Frontal cortex (tissue), 4 donors: ENCODE data around the gene GARIN1A. TPM values are rescaled to one million over a fixed set of nuclear protein-coding genes. Genes with fewer than 3 reads are reported as not detected.

Experiments
- DNase-seq, 2 donors: peaks; one replicate each; pipeline ENCODE4 v3.0.0; 2012; ENCODE audit warnings: low spot score in 2 of 2
- FAIRE-seq: peaks from 2 replicates; lab custom pipeline; 2012; peaks lifted over from hg19 to GRCh38; lab: Jason Lieb, UNC
- small RNA-seq: library from RNA; depleted of rRNA; stranded (forward); fragments of <200 nt; gene quantifications from one replicate; pipeline ENCODE3, GENCODE V24; 2014
- total RNA-seq: library from RNA; depleted of rRNA; stranded (reverse); fragments of >200 nt; gene quantifications from one replicate; pipeline ENCODE4 v1.2.3, GENCODE V29; 2014
- donor health status: control.
- donor health status: control.
- donor health status: control.

The GARIN1A gene
- total RNA-seq, 1 donor from 2014 or later = 0.82 TPM

DNA sequence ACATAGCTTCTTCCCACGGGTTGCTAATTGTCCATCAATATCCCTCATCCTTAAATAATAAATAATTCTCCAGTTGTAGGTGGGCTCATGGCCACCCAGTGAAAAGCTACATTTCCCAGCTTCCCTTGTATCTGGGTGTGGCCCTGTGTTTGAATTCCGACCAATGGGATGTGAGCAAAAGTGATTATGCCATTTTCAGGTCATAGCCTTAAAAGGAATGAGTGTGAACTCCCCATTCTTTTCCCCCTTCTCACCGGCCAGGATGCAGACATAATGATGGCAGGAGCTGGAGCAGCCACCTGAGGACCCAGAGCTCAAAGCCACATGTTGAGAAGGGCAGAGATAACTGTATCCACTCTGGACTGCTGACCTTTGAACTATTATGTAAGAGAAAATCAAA is 36.7 kb downstream of the GARIN1A start:
- DNase-seq (no peak), FAIRE-seq (no peak)

DNA sequence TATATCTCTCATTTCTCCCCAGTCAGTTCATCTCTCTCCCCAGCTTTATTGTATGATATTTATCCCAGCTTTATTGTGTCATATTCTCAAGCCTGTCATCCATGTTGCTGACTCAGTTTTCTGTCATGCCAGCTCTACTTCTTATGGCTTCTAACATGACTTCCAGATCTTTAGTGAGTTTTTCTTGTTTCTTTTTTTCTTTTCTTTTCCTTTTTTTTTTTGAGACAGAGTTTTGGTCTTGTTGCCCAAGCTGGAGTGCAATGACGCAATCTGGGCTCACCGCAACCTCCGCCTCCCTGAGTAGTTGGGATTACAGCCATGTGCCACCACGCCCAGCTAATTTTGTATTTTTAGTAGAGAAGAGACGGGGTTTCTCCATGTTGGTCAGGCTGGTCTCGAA is 38.4 kb downstream of the GARIN1A start:
- FAIRE-seq (no peak), DNase-seq (no peak)

DNA sequence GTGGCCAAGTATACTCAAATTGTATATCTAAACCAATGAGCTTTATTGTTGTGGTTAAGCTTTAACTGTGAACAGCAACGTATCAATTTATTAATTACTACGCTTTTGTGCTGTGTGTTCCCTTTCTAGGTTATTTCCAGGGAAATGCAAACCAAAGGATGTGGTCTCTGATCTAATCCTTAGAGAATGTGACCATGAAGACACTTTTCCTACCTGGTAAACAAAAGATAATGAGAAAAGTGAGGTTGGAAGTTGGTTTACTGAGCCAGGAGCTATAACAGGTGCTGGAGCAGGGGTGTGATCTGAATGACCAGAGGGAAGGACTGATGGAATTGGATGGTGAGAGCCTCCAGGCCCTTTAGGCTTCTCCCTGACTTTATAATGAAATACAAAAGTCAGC is 41.7 kb downstream of the GARIN1A start:
- no peak for FAIRE-seq
- DNase-seq = no peak

- FAIRE-seq (no peak), DNase-seq (no peak)
Observed at GRCh38 chr7:128714701-128715495, 42.8 kb downstream of the GARIN1A start.

DNA sequence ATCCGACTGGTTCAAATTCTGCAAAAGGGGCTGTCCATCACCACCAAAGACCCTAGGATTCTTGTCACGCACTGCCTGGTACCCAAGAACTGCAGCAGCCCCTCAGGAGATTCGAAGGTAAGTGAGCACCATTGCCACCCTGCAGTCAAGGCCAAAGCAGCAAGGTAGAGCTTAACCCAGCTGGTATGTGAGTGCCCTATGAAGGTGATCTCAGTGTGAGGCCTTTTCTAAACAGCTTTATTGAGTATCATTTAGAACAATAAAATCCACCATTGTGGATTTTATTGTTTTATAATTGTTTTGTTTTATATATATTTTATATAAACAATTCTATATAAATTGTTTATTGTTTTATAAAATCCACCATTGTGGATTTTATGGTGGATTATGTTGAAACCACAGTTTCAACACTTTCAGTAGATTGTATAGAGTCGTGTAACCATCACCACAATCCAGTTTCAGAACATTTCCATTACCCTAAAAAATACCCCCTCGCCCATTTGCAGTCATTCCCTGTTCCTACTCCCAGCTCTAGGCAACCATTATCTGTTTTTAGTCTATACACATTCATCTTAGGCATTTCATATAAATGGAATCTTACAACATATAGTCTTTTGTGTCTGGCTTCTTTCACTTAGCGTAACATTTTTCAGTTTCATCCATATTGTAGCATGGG is 47.0 kb downstream of the GARIN1A start:
- DNase-seq (no peak), FAIRE-seq (no peak)

DNA sequence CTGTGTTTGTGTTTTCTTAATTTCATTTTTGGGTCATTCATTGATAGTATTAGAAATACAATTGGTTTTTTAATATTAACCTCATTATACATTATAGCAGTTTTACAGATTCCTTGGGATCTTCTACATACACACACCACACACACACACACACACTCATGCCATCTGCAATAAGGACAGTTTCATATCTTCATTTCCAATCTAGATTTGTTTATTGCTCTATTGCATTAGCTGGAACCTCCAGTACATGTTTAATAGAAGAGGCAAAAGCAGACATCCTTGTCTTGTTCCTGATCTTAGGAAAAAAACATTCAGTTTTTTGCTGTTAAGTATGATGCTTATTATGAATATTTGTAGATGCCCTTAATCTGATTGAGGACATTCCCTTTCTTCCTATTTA is 49.3 kb downstream of the GARIN1A start:
- FAIRE-seq (no peak), DNase-seq (no peak)

Small RNAs within 50 kb of the gene (small RNA-seq; reads per million reads assigned to genes)
- gene RNA5SP242 (0.61 reads per million, percentile 48 among the genes with 10 or more reads in this experiment), gene RNA5SP243 (not detected), gene RNU6-177P (not detected)

Other genes with a start within 250 kb of the GARIN1A start
- 26.9 TPM for gene HILPDA, start 216.4 kb upstream of the GARIN1A start, total RNA-seq
- 37.9 TPM for gene METTL2B, start 195.5 kb upstream of the GARIN1A start, total RNA-seq
- gene CALU, start 67.1 kb downstream of the GARIN1A start, total RNA-seq = 55.0 TPM
- not detected for gene OPN1SW, start 103.5 kb downstream of the GARIN1A start, total RNA-seq
- 38.3 TPM for gene CCDC136, start 119.7 kb downstream of the GARIN1A start, total RNA-seq
- 2.4 TPM for gene FLNC, start 158.1 kb downstream of the GARIN1A start, total RNA-seq
- gene ATP6V1F, start 190.6 kb downstream of the GARIN1A start, total RNA-seq = 74.6 TPM
- 0.41 TPM for gene KCP, start 238.4 kb downstream of the GARIN1A start, total RNA-seq